ENCODE measurements around the gene ERC1.

Gene ERC1

DNA sequence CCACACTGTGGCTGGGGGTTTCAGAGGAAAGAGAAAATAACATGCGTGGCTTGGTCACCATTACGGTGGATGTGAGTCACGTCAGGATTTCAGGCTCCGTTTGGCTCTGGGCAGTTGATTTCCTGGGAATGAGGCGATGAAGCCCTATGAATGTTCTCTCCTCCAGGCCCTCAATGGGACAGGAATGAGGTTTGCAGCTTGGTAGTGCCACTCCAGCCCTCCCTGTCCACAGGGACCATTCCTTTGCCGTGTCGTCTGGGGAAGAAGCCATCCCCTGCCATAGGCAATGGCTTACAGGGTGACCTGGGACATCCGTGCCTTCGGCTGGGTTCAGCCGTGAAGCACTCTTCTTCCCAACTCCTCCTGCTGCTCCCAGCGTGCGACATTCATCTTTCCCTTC lies 508.3 kb downstream of the ERC1 start:
- DNase-seq: no peak

DNA sequence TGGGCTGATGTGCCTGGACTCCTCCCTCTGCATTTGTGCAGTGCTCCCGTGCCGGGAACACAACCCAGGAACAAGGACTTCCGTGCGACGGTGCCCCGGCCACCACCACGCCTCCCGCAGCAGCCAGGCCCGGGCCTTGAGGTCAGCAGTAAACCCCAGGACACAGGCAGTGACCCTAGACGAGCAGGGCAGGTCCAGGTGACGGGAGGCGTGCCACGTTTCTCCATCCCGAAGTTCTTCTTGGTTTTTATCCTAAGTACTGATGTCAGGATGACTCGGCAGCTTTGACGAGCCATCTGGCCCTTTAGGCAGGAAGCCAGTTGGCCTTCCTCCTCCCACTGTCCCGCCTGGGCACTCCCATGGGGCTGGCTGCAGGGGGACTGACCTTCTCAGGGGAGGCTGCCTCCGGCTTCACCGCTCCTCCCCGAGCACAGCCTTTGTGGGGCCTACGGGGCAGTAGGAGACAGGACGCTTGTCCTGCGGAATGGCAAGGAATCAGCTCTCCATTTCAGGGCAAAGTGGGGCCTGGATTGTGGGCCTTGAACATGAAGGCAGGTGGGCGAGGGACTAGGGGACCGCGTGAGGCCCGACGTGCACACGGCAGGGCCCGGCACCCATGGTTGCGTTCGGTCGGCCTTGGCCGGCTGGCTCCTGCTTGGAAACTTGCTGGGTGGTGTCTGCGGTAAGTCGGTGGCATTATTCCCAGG lies 509.2 kb downstream of the ERC1 start:
- no peak for DNase-seq

DNA sequence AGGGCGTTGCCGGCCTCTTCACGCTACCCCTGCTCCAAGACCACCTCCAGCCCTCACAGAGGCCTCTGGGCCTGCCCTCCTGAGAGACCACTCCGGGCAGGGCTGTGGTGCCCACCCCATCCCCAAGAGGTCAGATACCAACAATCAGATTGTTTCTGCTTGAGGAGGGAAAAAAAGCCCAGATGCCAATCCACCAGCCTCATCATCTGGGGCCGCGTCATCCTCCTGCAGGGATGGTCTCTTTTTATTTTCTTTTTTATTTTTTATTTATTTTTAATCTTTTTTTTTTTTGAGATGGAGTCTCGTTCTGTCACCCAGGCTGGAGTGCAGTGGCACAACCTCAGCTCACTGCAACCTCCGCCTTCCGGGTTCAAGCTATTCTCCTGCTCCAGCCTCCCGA lies 510.0 kb downstream of the ERC1 start:
- DNase-seq: no peak

DNA sequence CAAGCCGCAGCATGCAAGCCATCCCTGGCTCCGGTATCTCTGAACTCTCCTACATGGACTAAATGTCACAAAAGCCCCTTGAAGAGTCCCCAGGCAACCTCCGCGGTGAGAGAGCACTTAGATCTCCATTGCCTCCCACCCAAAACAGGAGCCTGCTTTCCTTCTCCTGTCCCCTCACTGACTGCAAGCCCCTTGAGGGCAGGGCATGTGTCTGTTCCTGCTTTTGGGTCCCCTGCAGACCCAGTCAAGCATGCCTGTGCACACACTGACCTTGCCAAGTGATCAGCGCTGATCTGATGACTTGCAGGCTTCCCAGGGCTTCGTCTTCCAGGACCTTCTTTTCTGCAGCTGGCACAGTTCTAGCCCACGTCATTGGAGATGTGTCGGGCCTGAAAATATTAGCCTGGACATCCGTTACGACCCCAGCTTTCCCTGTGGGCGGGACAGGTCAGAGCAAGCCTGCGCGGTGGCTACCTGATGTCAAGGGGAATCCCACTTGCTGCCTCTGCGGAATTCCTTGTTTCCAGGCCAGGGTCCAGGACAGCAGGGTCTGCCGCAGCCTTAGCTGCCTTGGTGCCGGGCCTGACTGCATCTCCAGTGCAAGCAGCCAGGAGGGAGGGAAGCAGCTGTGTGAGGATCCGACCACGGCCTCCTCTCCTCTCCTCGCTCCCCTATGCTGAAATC lies 510.8 kb downstream of the ERC1 start:
- DNase-seq: no peak

DNA sequence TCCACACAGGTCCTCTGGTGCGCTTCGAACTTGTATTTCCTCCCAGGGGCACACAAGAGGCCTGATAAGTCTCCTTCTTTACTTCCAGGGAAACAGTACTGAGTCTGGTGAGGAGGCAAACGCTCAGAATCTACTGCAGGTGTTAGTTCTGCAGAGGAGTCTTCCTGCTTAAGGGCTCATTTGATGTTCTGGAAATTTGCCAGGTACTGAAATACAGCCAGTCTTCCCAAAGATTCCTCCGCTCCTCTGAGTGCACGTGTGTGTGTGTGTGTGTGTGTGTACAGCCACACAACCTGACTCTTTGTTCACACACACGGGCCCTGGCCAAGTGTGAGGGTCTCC lies 511.3 kb downstream of the ERC1 start:
- DNase-seq: no peak

DNA sequence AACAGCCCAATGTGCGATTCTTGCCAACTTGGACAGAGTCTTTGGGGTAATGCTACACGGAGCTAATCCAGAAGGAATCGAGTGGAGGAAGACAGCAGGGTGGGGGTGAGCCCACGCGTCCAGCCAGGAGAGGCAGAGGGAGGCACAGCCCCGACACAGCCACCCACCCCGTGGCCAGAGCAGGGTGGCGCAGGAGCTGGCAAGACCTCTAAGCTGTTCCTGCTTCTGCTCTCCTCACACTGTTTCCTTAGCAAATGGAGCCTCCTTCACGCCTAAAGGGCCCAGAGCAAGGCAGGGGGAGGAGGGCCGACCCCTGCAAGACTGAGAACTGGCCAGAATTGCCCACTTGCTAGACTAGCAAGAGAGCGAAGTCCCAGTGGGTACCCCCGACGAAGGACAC lies 511.8 kb downstream of the ERC1 start:
- DNase-seq: no peak

DNA sequence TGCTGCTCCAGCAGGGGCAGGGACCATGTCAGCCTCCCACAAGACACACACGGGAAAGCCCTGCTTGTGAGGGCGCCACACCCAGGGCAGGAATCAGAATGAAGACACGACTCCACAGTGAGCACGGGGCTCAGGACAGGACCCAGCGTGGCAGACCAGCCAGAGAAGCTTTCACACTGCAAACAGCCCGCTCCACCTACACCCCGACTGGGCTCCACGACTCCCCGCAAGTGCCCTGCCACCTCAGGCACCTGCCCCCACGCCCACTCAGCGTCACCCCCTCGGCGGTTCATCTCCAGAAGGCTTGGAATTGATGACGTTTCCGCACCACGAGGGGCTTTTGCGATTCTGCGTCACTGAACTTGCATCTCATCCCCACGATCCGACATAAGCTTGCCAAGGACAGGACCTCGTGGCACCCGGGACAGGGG lies 512.3 kb downstream of the ERC1 start:
- no peak for DNase-seq

DNA sequence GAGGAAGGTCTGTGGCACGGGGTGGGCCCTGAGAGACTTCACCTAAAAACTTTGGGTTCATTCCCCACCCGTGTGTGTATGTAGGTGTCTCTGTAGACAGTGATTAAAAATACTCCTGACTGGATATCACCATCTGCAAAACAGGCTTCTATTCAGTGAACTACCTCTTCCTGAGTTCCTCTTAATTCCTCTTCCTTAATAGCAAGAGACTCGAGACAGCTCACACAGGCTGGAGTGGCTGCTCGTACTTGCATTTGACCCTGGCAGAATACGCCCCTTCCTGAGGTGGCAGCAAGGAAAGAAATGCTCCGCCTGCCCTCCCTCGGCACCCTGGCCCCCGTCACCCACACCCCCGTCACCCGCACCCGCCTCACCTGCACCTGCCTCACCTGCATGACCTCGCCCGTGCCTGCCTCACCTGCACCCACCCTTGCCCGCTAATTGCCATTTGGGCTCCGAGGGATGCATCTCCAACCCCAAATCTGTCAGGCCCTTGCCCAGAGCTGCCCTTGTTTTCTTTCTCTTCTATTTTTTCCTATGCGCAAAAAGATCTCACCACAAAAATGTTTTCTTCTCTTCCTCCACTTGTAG lies 513.4 kb downstream of the ERC1 start:
- DNase-seq: no peak

DNA sequence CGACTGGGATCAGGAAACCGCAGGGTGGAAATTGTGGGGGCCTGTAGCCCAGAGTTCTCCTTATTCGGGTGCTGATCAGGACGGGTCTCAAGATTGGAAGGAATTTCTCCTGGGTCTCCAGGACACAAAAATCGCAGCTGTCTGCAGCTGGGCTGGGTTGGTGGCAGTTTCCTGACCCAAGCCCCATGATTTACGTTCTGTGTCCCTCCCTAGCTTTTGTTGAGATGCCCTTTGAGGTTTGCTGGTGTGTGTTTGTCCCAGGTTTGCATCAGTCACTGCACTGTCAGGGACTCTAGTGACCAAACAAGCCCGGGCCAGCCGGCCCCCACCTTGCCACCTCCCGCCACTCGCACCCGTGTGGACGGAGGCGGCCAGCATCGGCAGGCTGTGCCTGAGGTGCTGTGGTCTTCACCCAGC lies 513.9 kb downstream of the ERC1 start:
- DNase-seq: no peak

DNA sequence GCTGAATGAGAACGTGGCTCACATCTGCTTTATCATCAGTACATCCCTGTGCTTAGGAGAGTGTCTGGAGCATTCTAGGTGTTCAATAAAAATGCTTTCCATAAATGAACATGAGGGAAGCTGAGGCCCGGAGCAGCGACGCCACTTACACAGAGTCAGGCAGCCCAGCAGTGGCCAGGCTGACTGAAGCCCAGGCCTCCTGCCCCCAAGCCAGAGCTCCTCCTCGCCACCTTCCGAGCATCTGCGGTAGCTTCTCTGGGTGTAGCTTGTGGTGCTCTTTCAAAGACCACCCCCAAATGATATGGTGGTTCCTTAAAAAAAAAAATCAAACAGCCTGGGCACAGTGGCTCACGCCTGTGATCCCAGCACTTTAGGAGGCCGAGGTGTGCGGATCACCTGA lies 514.6 kb downstream of the ERC1 start:
- no peak for DNase-seq

DNA sequence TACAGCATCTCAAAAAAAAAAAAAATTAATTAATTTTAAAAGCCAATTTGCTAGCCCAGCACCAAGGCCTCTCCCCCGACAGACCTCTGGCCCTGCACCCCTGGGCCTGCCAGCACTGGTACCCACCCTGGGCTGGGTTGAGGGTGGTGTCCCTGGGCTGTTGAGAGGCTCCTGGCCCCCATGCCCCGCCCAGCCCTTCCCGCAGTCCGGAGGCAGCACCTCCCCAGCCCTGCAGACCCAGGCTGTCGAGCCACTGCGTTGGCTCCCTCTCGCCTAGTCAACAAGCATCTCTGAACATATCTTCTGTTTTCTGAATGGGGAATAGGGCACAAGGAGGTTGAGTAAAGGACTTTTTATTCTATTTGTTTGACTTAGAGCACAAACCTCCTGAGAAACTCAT lies 516.3 kb downstream of the ERC1 start:
- DNase-seq: no peak

DNA sequence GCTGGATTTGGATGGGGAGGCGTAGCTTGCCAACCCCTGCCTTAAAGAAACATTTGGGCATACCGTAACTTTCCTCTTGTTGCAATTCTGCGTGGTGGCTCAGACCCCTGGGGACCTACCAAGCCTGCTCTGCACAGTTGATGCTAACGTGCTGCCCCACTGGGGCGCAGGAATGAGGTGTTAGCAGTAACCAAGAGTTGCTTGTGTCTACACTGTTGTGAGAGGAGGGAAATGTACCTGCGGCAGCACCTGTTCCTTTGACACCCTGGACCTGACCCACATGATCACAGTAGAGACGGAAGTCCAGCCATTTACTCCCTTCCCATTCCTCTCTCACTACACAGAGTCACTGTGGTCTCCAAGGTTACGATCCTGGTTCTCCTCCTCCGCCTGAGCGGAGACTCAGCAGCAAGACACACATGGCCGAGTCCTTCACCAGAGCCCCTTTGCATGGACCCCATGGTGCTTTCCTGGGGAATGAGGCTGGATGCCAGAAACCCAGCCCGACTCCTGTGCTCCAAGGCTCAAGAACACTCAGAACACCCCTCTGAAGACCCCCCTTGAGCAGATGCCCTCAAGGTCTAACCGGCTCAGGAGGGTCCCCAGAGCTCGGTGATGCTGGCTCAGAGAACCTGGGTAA lies 518.5 kb downstream of the ERC1 start:
- no peak for DNase-seq

DNA sequence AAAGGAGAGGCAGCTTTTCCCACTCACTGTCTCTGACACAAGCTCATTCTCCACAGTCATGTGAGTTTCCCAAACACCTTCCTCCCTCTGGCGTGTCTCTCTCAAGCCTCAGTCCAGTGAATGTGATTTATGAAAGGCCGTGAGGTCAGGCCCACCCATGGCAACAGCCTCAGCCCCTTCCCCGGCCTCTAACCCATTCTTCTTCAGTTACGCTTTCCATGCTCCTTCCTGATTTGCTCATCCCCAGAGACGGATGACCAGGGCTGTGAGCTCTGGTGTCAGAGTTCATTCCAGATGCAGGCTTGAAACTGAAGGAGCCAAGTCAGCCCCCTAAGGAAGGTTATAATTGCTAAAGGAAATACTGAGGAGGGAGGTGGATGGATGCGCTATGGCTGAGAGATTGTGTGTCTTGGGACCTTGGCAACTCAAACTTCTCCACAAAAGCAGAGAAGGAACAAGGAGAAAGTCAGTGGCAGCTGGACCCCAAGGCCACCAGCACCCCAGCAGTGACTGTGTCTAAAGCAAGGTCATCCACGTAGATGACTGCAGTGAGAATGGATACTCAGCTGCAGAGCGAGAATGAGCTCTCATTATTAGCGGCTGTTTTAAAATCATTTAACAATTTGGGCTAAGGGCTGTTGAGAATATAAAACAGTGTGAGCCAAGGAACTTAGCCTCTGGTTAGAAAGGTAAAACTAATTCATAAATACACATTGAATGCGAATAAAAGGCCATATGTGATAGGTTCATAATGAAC lies 519.2 kb downstream of the ERC1 start:
- no peak for DNase-seq

DNA sequence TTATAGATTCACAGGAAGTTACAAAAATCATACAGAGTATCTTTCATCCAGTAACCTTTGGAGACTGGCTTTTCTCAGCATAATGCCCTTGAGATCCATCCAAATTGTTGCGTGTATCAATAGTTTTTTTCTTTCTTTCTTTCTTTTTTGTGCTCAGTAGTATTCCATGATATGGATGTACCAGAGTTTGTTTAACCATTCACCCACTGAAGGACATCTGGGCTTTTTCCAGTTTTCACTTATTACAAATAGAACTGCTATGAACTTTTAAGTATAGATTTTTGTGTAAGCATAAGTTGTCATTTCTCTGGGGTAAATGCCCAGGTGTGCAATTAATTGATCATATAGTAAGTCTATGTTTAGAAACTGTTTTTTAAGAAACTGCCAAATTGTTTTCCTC lies 524.0 kb downstream of the ERC1 start:
- DNase-seq: no peak

DNA sequence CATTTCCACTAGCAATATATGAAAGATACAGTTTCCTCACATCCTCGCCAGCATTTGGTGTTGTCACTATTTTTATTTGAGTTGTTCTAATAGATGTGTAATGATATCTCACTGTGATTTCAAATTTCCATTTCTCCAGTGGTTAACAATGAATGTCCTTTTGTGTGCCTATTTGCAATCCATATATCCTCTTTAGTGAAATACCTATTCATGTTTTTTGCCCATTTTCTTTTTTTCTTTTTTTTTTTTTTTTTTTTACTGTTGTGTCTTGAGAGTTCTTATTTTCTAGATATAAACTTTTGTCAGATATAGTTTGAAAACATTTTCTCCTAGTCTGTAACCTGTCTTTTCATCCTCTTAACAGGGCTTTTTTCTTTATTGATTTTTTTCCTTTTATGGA lies 524.4 kb downstream of the ERC1 start:
- no peak for DNase-seq

DNA sequence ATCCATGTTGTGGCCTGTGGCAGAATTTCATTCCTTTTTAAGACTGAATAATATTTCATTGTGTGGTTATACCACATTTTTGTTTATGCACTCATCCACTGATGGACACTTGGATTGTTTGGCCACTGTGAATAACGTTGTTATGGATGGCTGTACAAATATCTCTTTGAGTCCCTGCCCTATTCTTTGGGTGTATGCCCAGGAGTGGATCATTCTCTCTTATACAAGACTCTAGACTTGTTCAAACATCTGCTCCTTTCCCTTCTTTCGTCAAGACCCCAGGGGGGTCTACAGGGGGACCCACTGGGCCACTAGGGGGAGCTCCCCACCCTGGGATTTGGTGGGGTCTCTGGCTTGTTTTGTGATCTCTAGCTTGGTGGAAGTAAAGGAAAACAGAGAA lies 526.0 kb downstream of the ERC1 start:
- no peak for DNase-seq

DNA sequence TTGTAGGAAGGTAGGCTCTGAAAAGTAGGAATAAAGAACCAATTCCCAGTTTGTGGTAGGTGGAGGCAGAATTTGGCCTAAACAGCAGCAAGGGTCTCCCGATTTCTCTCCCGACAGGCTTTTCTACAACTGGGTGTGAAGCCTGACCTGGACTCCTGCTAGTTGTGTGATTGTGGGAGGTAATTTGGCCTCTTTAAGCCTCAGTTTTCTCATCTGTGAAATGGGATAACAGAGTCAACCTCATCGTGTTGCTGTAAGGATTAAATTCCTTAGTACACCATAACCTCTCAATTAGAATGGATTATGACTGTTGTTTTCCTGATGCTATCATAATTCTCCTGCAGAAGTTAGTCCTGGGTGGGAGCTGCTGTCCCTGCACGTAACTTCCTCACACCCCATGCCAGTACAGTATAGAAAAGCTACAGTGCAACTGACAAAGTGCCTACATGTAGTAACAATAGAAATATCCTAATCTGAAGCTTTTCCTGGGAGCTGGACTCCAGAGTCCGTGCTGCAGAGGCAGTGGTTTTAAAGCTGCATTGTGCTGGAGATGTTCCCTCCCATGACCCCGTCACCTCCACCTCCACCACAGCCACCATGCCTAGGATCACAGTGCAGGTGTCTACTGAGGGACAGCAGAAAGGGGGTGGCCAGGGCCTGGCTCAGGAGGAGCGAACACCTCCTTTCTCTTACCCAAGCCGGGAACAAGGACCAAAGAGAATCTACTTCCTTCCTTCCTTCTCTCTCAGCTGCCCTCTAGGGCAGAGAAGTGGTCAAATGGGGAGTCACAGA lies 526.9 kb downstream of the ERC1 start:
- DNase-seq: no peak

DNA sequence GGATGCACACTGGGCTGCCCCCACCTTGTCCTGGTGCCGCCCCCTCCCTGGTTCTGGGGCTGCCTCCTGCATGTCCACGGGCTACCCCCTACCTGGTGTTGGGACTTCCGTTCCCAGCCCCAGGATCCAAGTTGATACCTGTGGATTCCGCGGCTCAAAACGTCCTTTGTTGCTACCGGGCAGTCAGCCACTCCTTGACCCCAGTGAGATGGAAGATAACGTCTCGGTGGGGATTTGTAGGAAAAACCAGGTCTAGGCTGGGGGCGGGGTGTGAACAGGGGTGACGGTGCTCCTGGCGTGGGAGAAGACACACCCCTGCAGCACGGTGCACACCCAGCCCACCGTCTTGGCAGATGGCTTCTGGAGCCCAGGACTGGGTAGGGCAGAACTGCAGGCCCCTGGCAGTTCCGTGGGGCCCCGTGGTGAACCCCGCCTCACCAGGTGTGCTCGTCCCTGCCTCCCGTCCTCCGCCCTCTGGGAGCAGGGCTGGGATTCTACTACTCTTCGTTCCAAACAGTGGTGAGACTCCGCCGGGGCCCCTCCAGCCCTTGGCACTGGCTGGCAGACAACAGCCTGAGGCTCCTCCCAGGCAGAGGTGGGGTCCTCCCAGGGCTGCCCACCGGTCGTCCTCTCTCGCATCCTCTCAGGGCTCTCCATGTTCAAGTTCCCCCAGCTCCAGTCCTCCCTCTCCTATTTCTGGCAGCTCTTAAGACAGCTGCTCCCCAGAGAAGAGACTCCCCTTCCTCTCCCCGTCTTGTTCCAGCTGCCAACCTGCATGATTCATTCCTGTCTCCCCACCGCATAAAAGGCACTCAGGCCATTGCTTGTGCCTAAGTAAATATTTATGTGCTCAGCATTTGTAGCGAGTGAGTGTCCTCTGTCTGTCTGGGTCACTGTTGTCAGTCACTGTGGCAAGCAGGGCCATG lies 527.8 kb downstream of the ERC1 start:
- no peak for DNase-seq

DNA sequence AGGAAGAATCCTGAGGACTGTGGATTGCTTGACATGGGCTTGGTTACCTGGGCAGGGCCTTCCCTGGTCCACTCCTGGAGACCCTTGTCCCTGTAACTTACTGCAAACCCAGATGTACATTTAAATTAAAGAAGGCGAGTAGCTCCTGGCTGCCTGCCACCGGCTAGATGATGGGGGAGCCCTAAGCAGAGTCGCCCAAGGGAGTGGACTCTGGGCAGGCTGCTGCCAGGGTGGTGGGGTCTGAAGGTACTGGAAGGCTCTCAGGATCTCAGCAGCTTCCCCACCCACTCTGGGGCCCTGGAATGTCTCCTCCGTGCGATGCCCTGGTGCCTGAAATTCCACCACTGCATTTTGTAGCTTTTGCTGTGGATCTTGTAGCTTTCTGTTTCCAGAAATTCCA lies 528.6 kb downstream of the ERC1 start:
- DNase-seq: no peak

DNA sequence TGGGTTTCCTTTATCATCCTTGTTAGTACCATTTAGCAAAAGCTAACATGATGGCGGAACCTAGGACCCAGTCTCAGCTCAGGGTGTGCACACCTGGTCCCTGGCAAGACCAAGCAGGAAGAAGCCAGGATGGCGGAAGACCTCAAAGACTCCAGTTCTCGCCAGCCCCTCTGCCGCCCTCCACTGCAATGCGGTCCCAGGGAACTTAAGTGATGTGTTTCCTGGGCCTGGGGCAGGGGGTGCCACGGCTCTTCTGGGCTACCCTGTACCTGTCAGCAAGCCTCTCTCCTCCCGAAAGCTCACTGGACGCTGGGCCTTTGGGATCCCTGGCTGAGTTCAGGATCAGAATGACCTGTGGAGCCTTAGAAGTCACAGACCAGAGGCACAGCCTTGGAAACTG lies 532.0 kb downstream of the ERC1 start:
- DNase-seq: no peak

DNA sequence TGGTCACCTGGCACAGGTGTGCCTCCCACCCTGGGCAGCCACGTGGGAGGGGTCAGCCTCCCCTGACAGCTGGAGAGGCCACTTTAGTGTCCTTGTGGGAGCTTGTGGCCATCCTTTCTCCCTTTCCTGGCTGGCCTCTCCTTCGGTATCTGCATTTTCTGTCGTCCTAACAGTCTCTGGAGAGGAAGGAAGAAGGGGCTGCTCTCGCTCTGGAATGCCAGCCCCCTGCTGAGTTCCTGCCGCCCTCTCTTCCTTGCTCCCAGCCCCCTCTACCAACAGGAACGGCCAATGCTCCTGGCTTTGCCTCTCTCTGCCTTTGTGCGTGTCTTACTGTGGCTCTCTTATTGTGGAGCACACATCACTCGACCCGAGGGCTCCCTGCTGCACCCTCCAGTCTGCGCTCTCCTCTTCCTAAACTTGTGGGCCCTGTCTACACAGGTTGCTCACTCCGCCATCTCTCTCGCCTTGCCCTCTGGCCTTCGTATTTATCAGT lies 532.6 kb downstream of the ERC1 start:
- no peak for DNase-seq
